NT2/D1 (cell line): ENCODE results near the gene NCOA3.

ENCODE experiments used
- DNase-seq: peaks from one replicate; pipeline ENCODE4 v3.0.0-alpha.2; 2011; ENCODE audit warnings: low read depth, low spot score
- H3K27me3 ChIP-seq: 2 replicates; pipeline ENCODE4 v1.6.0; 2011; ENCODE audit warnings: mild to moderate bottlenecking; ENCODE audit not compliant: insufficient read length, insufficient read depth
- H3K36me3 ChIP-seq: 2 replicates; pipeline ENCODE4 v1.6.1; 2011; ENCODE audit warnings: mild to moderate bottlenecking, low read length, mixed read lengths; ENCODE audit not compliant: insufficient read depth, insufficient read length
- H3K4me1 ChIP-seq: 2 replicates; pipeline ENCODE4 v1.5.1; 2011; ENCODE audit not compliant: insufficient read depth, insufficient read length
- H3K4me3 ChIP-seq: 2 replicates; pipeline ENCODE4 v1.5.1; 2011; ENCODE audit warnings: low read depth; ENCODE audit not compliant: insufficient read length
- H3K9ac ChIP-seq: 2 replicates; pipeline ENCODE4 v1.6.0; 2011; ENCODE audit warnings: low read depth; ENCODE audit not compliant: insufficient read length
- H3K9me3 ChIP-seq: 2 replicates; pipeline ENCODE4 v1.5.1; 2011; ENCODE audit warnings: mild to moderate bottlenecking, low read length; ENCODE audit not compliant: insufficient read depth
- SUZ12 ChIP-seq: IDR thresholded peaks from 2 replicates; pipeline ENCODE4 v1.6.1; 2011; ENCODE audit not compliant: insufficient read length, insufficient read depth; ENCODE audit errors: extremely low read depth
- YY1 ChIP-seq: IDR thresholded peaks from 2 replicates; pipeline ENCODE4 v1.6.1; 2011; ENCODE audit not compliant: insufficient read length, insufficient read depth
- ZNF274 ChIP-seq: IDR thresholded peaks from 2 replicates; pipeline ENCODE4 v1.6.1; 2011; ENCODE audit warnings: mild to moderate bottlenecking, low read depth, low read length

Gene NCOA3

DNA sequence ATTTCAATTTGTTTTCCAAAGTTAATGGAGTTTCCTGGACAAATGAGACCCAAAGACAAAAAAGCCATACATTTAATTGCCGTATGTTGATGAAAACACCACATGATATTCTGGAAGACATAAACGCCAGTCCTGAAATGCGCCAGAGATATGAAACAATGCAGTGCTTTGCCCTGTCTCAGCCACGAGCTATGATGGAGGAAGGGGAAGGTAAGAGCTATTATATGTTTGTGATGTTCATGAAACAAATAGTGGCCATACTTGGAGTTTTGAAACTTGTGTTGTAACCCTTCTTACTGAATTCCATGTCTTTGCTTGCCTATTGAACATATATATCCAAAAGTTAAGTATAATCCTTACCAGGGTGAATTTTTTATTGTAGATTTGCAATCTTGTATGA, 125.9 kb downstream of the NCOA3 start:
- H3K4me1 ChIP-seq = peaks cover 4% of the 10 kb centered on the region
- H3K36me3 ChIP-seq = peaks cover 46% of the 10 kb centered on the region
- H3K4me3 ChIP-seq = no peak overlapping the region
- no peak for TF ChIP-seq YY1
- TF ChIP-seq ZNF274 = no peak
- TF ChIP-seq SUZ12 = no peak
- no peak overlapping the region for H3K9ac ChIP-seq
- H3K9me3 ChIP-seq = no peaks in the 10 kb centered on the region
- DNase-seq = no peak
- no peaks in the 10 kb centered on the region for H3K27me3 ChIP-seq

DNA sequence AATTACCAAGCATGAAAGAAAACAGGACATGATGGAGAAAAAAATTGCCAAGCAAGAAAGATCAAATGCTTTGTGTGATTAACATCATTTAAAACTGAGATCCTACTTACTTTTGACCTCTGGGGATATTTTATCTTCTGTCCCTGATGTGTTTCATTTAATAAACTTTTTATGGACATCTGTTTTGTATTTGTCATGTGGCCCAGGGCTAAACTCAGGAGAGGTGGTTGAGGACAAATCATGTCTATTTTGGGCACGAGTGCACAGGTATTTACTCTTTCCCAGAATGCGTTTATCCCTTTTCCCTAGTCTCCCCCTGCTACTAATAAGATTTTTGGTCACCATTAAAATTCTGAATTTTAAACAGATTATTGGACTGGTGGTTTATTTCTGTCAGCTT, 128.2 kb downstream of the NCOA3 start:
- no peak for DNase-seq
- Histone ChIP-seq H3K9me3 (no peaks in the 10 kb centered on the region), H3K9ac (no peak overlapping the region), H3K4me1 (no peaks in the 10 kb centered on the region), H3K27me3 (no peaks in the 10 kb centered on the region), H3K36me3 (peaks cover 40% of the 10 kb centered on the region), H3K4me3 (no peak overlapping the region)
- no peak for TF ChIP-seq SUZ12
- TF ChIP-seq ZNF274 = no peak

GRCh38 chr20:47631078-47631477, 129.4 kb downstream of the NCOA3 start:
- Histone ChIP-seq H3K4me3 (no peak overlapping the region), H3K9me3 (no peaks in the 10 kb centered on the region), H3K4me1 (no peaks in the 10 kb centered on the region), H3K9ac (no peak overlapping the region), H3K27me3 (no peaks in the 10 kb centered on the region), H3K36me3 (peaks cover 48% of the 10 kb centered on the region)
- no peak for DNase-seq
- TF ChIP-seq ZNF274 = no peak
- no peak for TF ChIP-seq YY1
- no peak for TF ChIP-seq SUZ12

DNA sequence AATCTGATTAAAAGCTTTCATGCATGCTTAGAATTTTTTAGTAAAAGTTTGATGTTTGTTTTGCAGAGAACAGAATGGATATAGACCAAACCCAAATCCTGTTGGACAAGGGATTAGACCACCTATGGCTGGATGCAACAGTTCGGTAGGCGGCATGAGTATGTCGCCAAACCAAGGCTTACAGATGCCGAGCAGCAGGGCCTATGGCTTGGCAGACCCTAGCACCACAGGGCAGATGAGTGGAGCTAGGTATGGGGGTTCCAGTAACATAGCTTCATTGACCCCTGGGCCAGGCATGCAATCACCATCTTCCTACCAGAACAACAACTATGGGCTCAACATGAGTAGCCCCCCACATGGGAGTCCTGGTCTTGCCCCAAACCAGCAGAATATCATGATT, 133.6 kb downstream of the NCOA3 start:
- no peak overlapping the region for H3K4me3 ChIP-seq
- TF ChIP-seq ZNF274 (no peak), YY1 (no peak), SUZ12 (no peak)
- H3K27me3 ChIP-seq = no peaks in the 10 kb centered on the region
- DNase-seq = no peak
- H3K36me3 ChIP-seq = peaks cover 54% of the 10 kb centered on the region
- H3K9me3 ChIP-seq = no peaks in the 10 kb centered on the region
- H3K4me1 ChIP-seq = no peaks in the 10 kb centered on the region
- H3K9ac ChIP-seq = no peak overlapping the region

DNA sequence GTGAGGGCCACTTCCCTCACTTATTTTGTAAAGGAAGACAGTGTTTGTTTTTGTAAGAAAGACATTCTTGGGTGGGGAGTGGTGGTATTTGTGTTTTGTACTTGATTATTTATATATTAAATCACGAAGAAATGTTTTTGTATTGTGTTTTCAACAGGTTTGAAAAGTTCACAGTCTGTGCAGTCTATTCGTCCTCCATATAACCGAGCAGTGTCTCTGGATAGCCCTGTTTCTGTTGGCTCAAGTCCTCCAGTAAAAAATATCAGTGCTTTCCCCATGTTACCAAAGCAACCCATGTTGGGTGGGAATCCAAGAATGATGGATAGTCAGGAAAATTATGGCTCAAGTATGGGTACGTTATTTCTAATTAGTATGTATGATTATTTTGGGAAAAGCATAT, 137.2 kb downstream of the NCOA3 start:
- Histone ChIP-seq H3K4me1 (no peaks in the 10 kb centered on the region), H3K4me3 (no peak overlapping the region), H3K36me3 (peaks cover 70% of the 10 kb centered on the region), H3K9me3 (no peaks in the 10 kb centered on the region), H3K27me3 (no peaks in the 10 kb centered on the region), H3K9ac (no peak overlapping the region)
- DNase-seq = no peak
- no peak for TF ChIP-seq ZNF274
- no peak for TF ChIP-seq YY1
- TF ChIP-seq SUZ12 = no peak

DNA sequence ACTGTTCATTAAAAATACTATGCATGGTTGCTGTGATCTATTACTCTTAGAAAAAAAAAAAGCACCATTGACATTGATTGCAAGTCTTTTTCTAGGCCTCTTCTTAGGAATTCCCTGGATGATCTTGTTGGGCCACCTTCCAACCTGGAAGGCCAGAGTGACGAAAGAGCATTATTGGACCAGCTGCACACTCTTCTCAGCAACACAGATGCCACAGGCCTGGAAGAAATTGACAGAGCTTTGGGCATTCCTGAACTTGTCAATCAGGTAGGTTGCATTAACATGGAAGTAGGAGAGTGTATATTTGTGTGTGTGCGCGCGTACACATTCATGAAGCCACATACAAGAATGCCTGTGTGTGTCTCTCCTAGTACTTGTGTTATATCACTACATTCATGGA, 140.4 kb downstream of the NCOA3 start:
- TF ChIP-seq SUZ12 (no peak), YY1 (no peak), ZNF274 (no peak)
- Histone ChIP-seq H3K36me3 (peaks cover 70% of the 10 kb centered on the region), H3K27me3 (no peaks in the 10 kb centered on the region), H3K4me1 (no peaks in the 10 kb centered on the region), H3K9me3 (no peaks in the 10 kb centered on the region), H3K9ac (no peak overlapping the region), H3K4me3 (no peak overlapping the region)
- no peak for DNase-seq

DNA sequence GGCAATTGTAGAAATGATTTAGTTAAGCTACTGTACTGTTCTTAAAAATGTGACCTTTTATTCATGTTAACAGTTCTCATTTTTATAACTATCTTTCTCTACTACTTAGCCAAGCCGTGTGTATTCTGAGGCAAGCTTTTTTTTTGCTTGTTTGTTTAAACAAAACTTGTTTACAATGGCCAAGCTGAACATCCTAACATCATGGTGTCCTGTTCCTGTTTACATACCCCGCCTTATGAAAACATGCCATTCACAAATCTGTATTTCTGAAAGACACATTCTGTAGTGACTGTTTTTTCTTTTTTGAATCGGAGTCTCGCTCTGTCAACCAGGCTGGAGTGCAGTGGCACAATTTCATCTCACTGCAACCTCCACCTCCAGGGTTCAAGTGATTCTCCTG, 140.9 kb downstream of the NCOA3 start:
- Histone ChIP-seq H3K9me3 (no peaks in the 10 kb centered on the region), H3K4me1 (no peaks in the 10 kb centered on the region), H3K36me3 (peaks cover 70% of the 10 kb centered on the region), H3K4me3 (no peak overlapping the region), H3K27me3 (no peaks in the 10 kb centered on the region), H3K9ac (no peak overlapping the region)
- TF ChIP-seq ZNF274 (no peak), SUZ12 (no peak), YY1 (no peak)
- DNase-seq = no peak

GRCh38 chr20:47645632-47646031, 143.9 kb downstream of the NCOA3 start:
- no peak overlapping the region for H3K9ac ChIP-seq
- TF ChIP-seq YY1 (no peak), ZNF274 (no peak), SUZ12 (no peak)
- no peak overlapping the region for H3K4me3 ChIP-seq
- DNase-seq = no peak
- H3K36me3 ChIP-seq = peaks cover 60% of the 10 kb centered on the region
- no peaks in the 10 kb centered on the region for H3K27me3 ChIP-seq
- no peaks in the 10 kb centered on the region for H3K9me3 ChIP-seq
- H3K4me1 ChIP-seq = no peaks in the 10 kb centered on the region
